ENCODE results near the gene LYST. TPM values are rescaled to one million over a fixed set of nuclear protein-coding genes. Genes with fewer than 3 reads are reported as not detected.
"Not testable (repeated sequence)": the region's sequence is repeated elsewhere in the genome, so short reads cannot be mapped to it uniquely, and the experiment has no call there.

The LYST gene
- total RNA-seq, 1 donor from 2014 or later, result 106 TPM

- DNase-seq, result no peak
- peaks cover 30% of the 10 kb centered on the region for H3K36me3 Mint-ChIP-seq (ENCODE audit: low read depth)
- peaks cover 40% of the 10 kb centered on the region for H3K4me1 Mint-ChIP-seq
- intact Hi-C loops (cut with micrococcal nuclease), result no loop called here
- H3K4me3 Mint-ChIP-seq, result peak overlapping the region; percentile 96
- H3K27ac Mint-ChIP-seq, result peak overlapping the region; percentile 88
- peaks cover 3% of the 10 kb centered on the region for H3K9me3 Mint-ChIP-seq
- peaks cover 59% of the 10 kb centered on the region for H3K27me3 Mint-ChIP-seq
Measured at GRCh38 chr1:235648407-235648907, 218.2 kb downstream of the LYST start.

GRCh38 chr1:235647537-235647936 is 219.2 kb downstream of the LYST start:
- H3K27ac Mint-ChIP-seq; intact Hi-C loops (cut with micrococcal nuclease); DNase-seq; H3K9me3 Mint-ChIP-seq: not testable (repeated sequence)
- Mint-ChIP-seq H3K4me3 (peak overlapping the region; percentile 39), H3K4me1 (peaks cover 49% of the 10 kb centered on the region), H3K27me3 (peaks cover 50% of the 10 kb centered on the region), H3K36me3 (ENCODE audit: low read depth) (peaks cover 30% of the 10 kb centered on the region)

GRCh38 chr1:235646463-235646862 is 220.2 kb downstream of the LYST start:
- H3K4me1 Mint-ChIP-seq, result peaks cover 59% of the 10 kb centered on the region
- intact Hi-C loops (cut with micrococcal nuclease), result no loop called here
- H3K27ac Mint-ChIP-seq, result peak overlapping the region; percentile 43
- peaks cover 3% of the 10 kb centered on the region for H3K9me3 Mint-ChIP-seq
- H3K27me3 Mint-ChIP-seq, result peaks cover 45% of the 10 kb centered on the region
- peak overlapping the region; percentile 21 for H3K4me3 Mint-ChIP-seq
- peaks cover 36% of the 10 kb centered on the region for H3K36me3 Mint-ChIP-seq (ENCODE audit: low read depth)
- DNase-seq, result no peak

- DNase-seq, result no peak
- peak overlapping the region; percentile 42 for H3K27ac Mint-ChIP-seq
- peaks cover 33% of the 10 kb centered on the region for H3K36me3 Mint-ChIP-seq (ENCODE audit: low read depth)
- intact Hi-C loops (cut with micrococcal nuclease), result loop anchor here (5.0 kb wide), 2 partner anchors 317 to 498 kb away; partner anchors contain the start of genes ARID4B, GGPS1 and GPR137B
- H3K27me3 Mint-ChIP-seq, result peaks cover 36% of the 10 kb centered on the region
- peak overlapping the region; percentile 17 for H3K4me3 Mint-ChIP-seq
- H3K9me3 Mint-ChIP-seq, result no peaks in the 10 kb centered on the region
- H3K4me1 Mint-ChIP-seq, result peaks cover 63% of the 10 kb centered on the region
Measured at GRCh38 chr1:235644693-235645305, 221.9 kb downstream of the LYST start.

GRCh38 chr1:235643837-235644692 is 222.6 kb downstream of the LYST start:
- intact Hi-C loops (cut with micrococcal nuclease), result loop anchor here (2.0 to 5.0 kb wide), 5 partner anchors 139 to 498 kb away; partner anchors contain the start of genes ARID4B, B3GALNT2, GGPS1 and GPR137B
- Mint-ChIP-seq H3K27me3 (peaks cover 36% of the 10 kb centered on the region), H3K9me3 (no peaks in the 10 kb centered on the region), H3K4me3 (peak overlapping the region; percentile 17), H3K4me1 (peaks cover 68% of the 10 kb centered on the region), H3K27ac (peak overlapping the region; percentile 99), H3K36me3 (ENCODE audit: low read depth) (peaks cover 35% of the 10 kb centered on the region)
- no peak for DNase-seq

- Mint-ChIP-seq H3K36me3 (ENCODE audit: low read depth) (peaks cover 28% of the 10 kb centered on the region), H3K27me3 (peaks cover 26% of the 10 kb centered on the region), H3K4me1 (peaks cover 64% of the 10 kb centered on the region), H3K27ac (peak overlapping the region; percentile 99), H3K9me3 (no peaks in the 10 kb centered on the region), H3K4me3 (peak overlapping the region; percentile 87)
- intact Hi-C loops (cut with micrococcal nuclease), result loop anchor here (1.0 to 5.0 kb wide), 8 partner anchors 11 to 499 kb away; partner anchors contain the start of genes ARID4B, B3GALNT2, GGPS1 and GPR137B
- DNase-seq, result peak; percentile 70
Measured at GRCh38 chr1:235642943-235643371, 223.7 kb downstream of the LYST start.

- Mint-ChIP-seq H3K27me3 (peaks cover 23% of the 10 kb centered on the region), H3K4me1 (peaks cover 64% of the 10 kb centered on the region), H3K4me3 (peak overlapping the region; percentile 87), H3K27ac (peak overlapping the region; percentile 99), H3K36me3 (ENCODE audit: low read depth) (peaks cover 25% of the 10 kb centered on the region), H3K9me3 (no peaks in the 10 kb centered on the region)
- peak; percentile 93 for DNase-seq
- intact Hi-C loops (cut with micrococcal nuclease), result loop anchor here (1.0 to 5.0 kb wide), 8 partner anchors 10 to 500 kb away; partner anchors contain the start of genes ARID4B, B3GALNT2, GGPS1 and GPR137B
Measured at GRCh38 chr1:235642011-235642942, 224.4 kb downstream of the LYST start.

GRCh38 chr1:235640580-235640979 is 226.1 kb downstream of the LYST start:
- Mint-ChIP-seq H3K4me3 (no peak overlapping the region), H3K4me1 (peaks cover 52% of the 10 kb centered on the region), H3K36me3 (ENCODE audit: low read depth) (peaks cover 19% of the 10 kb centered on the region), H3K27me3 (peaks cover 9% of the 10 kb centered on the region), H3K27ac (peak overlapping the region; percentile 78), H3K9me3 (no peaks in the 10 kb centered on the region)
- intact Hi-C loops (cut with micrococcal nuclease), result loop anchor here (5.0 kb wide), 2 partner anchors 313 to 502 kb away; partner anchors contain the start of genes ARID4B, GGPS1 and GPR137B
- no peak for DNase-seq

- Mint-ChIP-seq H3K4me1 (peaks cover 45% of the 10 kb centered on the region), H3K4me3 (no peak overlapping the region), H3K9me3 (no peaks in the 10 kb centered on the region), H3K27me3 (peaks cover 6% of the 10 kb centered on the region), H3K36me3 (ENCODE audit: low read depth) (peaks cover 15% of the 10 kb centered on the region), H3K27ac (peak overlapping the region; percentile 75)
- intact Hi-C loops (cut with micrococcal nuclease), result loop anchor here (5.0 kb wide), 2 partner anchors 312 to 503 kb away; partner anchors contain the start of genes ARID4B, GGPS1 and GPR137B
- DNase-seq, result no peak
Measured at GRCh38 chr1:235639226-235640205, 227.2 kb downstream of the LYST start.

- H3K4me1 Mint-ChIP-seq, result peaks cover 44% of the 10 kb centered on the region
- H3K27ac Mint-ChIP-seq; DNase-seq; H3K4me3 Mint-ChIP-seq; H3K27me3 Mint-ChIP-seq; intact Hi-C loops (cut with micrococcal nuclease); H3K9me3 Mint-ChIP-seq: not testable (repeated sequence)
- peaks cover 10% of the 10 kb centered on the region for H3K36me3 Mint-ChIP-seq (ENCODE audit: low read depth)
Measured at GRCh38 chr1:235638612-235639011, 228.1 kb downstream of the LYST start.

- no peak overlapping the region for H3K4me3 Mint-ChIP-seq
- H3K36me3 Mint-ChIP-seq (ENCODE audit: low read depth), result peaks cover 10% of the 10 kb centered on the region
- H3K27ac Mint-ChIP-seq, result no peak overlapping the region
- H3K27me3 Mint-ChIP-seq, result peaks cover 9% of the 10 kb centered on the region
- no peaks in the 10 kb centered on the region for H3K9me3 Mint-ChIP-seq
- DNase-seq, result no peak
- H3K4me1 Mint-ChIP-seq, result peaks cover 40% of the 10 kb centered on the region
- intact Hi-C loops (cut with micrococcal nuclease), result no loop called here
Measured at GRCh38 chr1:235637756-235638534, 228.8 kb downstream of the LYST start.

All from activated CD4-positive, alpha-beta T cell treated with anti-CD3 and anti-CD28 coated beads, Interleukin-2, amount 10 ng/mL, durations not matched to agents 24 days and 14 days (primary cell).